HG03066 (cell line): ENCODE measurements around the gene RNF208.
"Not testable (repeated sequence)": the region's sequence is repeated elsewhere in the genome, so short reads cannot be mapped to it uniquely, and the experiment has no call there.

Source experiments
- ATAC-seq: cut with Tn5 transposase; IDR thresholded peaks from one replicate; pipeline ENCODE4 v1.9.1; 2021; ENCODE audit warnings: low read depth; ENCODE audit not compliant: unreplicated experiment

Gene RNF208, protein sequence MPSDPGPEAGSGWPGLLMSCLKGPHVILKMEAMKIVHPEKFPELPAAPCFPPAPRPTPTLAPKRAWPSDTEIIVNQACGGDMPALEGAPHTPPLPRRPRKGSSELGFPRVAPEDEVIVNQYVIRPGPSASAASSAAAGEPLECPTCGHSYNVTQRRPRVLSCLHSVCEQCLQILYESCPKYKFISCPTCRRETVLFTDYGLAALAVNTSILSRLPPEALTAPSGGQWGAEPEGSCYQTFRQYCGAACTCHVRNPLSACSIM

DNA sequence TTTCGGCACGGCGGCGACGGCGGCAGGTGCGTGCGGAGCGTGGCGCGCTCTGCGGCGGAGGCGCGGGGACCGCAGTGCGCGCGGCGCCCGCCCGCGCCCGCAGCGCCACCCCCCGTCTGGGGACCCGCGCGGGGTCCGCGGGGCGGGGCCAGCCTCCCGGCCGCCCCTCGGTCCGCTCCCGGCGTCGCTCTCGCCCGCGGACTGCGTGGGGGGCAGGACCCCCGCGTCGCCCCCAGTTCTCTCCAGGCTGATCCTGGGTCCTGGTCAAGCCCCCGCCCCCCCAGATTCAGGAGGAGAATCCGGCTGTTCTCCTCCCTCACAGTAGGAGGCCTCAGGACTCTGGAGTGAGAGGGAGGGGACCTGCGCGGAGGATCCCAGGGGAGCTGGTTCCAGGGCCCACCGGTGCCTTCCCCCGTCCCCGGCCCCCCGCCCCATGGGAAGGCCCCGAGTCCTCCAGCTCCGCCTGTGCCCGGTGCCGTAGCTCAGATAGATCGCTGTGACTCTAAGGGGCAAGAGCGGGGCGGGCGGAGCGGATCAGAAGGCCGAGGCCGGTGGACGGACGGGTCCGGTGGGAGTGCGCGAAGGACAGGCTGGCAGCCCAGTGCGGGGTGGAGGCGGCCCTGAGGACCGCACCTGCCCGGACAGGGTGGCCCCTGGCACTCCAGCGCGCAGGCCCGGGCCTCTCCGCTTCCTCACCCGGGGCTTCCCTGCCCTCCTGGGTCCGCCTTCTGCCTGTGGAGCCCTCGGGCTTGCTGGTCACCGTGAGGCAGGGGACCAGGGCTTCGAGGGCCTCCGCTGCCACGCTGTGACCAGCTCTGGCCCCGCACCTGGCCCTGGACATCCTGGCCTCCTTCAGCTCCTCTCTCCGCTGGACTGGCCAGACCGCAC, at the start of gene RNF208:
Gene RNF208 (minus strand): TSS at position 51 of the 888 bp plus-strand sequence. CDS start 1,028 bp downstream, outside the sequence.
- ATAC-seq = peak; percentile 3

DNA sequence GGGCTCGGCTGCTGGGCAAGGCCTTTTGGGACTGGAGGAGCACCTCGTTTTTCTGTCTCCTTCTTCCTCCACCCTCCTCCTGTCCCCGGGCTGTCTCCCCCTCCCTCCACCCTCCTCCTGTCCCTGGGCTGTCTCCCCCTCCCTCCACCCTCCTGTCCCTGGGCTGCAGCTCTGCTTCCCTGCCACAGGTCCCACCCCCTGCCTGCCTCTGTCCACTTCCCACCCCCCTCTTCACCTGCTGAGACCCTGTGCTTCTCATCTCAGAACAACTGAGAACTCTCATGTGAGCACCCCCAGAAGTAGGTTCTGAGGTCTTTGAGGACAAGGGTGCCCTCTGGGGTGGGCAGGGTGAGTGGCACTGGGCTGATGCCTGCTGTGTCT, 49.6 kb upstream of the RNF208 start:
- ATAC-seq = no peak

DNA sequence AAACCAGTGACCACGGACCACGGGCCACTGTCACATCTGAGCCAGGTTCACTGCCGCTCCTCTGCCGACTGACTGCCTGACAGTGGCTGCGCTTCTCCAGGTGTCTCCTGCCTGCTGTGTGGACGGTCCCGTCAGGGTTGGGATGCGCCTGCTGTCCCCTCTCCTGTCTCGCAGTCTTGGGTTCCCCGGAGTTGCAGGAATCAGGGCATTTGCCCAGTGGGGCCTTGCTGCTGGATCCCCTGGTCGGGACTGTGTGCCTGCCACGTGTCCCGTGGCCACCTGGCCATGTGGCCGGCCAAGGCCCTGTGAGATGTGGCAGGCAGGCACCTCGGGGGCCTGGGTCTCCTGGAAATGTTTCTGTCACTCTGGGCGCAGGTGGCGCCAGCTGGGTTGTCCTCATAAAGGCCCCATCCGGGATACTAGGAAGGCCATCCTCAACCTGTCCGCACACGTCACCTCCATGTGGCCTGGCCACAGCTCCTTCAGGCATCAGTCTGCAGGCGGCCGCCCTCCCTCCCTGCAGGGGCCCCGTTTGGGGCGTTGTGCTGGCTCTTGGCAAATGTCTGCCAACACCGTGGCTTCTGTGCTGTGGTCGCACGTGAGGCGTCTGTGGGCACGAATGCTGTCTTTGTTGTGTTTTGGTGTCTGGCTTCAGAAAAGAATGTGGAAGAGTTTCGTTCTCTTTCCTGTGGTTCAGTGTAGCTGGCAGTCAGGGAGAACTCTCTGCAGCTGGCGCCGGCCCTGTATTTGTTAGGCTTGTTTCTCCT, 49.1 kb upstream of the RNF208 start:
- no peak for ATAC-seq

DNA sequence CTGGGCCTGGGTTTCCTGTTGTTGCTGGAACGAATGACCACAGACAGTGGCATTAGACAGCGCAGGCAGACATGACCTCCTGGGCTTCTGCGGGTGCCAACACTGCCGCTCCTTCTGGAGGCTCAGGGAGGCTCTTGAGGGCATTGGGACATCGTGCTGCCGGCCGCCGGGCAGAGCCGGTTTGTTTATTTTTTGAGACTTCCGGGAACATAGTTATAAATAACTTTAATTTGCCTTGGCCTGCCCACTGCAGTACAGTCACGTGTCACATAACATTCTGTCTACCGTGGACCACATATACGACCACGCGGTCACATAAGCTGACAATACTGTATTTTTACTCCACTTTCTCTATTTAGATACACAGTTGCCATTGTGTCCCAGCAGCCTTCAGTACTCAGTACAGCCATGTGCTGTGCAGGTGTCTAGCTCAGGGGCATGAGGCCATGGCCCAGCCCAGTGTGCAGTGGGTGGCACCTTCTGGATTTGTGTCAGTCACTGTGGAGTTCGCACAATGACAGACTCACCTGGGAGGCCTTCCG, 47.3 kb upstream of the RNF208 start:
- ATAC-seq = no peak

DNA sequence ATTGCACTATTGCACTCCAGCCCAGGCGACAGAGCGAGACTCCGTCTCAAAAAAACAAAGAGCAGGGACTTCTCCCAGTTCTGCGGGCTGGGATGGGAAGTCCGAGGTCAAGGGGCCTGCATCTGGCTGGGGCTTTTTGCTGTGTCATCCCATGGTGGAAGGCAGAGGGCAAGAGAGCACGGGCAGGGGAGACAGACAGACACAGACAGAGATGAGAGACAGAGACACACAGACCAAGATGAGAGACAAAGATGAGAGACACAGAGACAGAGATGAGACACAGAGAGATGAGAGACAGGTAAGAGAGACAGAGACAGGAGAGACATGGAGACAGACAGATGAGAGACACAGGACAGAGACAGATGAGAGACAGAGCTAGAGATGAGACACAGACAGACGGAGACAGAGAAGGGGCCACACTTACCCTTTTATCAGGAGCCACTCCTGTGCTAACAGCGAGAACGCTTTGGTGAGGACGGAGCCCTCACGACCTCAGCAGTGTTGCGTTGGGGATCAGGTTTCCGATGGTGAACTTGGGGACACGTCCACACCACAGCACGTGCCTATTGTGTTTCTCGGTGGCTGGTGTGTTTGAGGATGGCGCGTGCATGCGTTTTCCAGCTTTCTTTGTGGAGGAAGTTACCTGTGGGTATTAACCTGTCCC, 46.6 kb upstream of the RNF208 start:
- no peak for ATAC-seq

DNA sequence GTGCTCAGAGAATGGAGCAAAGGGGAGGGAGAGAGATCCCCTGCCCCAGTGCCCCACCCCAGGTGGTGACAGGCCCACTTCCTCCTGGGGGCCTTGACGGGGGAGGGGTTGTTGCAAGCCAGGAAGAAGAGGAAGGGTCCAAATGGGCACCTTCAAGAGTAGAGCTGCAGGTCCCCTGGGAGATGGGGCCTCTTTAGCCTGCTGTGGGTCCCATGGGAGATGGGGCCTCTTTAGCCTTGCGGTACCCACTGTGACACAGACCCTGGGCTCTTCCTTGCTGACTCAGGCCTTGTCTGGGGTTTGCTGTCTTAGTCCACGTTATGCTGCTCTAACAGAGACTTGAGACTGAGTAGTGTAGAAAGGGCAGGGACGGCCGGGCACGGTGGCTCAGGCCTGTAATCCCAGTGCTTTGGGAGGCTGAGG, 45.9 kb upstream of the RNF208 start:
- no peak for ATAC-seq

DNA sequence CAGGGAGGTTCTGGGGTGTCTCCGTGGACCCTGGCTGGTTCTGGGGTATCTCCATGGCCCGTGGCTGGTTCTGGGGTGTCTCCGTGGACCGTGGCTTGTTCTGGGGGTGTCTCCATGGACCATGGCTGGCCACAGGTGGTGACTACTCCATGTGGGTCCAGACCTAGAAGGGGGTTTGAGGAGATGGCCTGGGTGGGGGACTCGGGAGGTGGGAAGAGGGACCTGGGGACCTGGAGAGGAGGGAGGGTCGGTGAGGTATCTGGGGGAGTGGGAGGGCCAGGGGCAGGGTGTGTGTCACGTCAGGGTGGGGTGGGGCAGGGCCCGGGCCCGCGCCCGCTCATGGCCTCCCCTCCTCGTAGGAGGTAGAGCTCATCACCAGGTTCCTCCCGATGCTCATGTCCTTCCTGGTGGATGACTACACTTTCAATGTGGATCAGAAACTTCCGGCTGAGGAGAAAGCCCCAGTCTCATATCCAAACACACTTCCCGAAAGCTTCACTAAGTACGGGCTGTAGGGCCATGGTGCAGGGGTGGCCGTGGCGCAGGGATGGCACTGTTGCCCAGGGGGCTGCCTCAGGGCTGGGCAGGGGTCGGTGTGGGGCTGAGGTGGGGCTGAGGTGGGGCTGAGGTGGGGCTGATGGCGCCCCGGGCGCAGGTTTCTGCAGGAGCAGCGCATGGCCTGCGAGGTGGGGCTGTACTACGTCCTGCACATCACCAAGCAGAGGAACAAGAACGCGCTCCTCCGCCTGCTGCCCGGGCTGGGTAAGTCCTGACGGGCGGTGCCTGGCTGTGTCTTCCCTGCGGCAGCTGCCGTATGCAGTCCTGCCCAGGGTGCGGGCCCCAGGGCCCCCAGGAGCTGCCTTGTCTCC, 44.8 kb upstream of the RNF208 start:
- ATAC-seq = no peak

DNA sequence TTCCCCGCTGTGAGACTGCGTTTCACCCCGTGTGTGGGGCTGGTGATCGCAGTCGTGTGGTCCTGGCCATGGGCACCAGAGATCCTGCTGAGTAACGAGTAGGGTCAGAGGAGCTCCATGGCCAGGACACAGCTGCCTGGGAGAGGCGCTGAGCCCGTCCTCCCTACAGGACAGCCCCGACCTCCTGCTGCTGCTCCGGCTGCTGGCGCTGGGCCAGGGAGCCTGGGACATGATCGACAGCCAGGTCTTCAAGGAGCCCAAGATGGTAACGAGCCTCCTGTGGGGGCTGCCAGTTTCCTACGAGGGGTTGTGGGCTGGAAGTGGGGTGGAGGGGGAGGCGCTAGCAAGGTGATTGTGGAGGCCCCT, 44.1 kb upstream of the RNF208 start:
- ATAC-seq = no peak

DNA sequence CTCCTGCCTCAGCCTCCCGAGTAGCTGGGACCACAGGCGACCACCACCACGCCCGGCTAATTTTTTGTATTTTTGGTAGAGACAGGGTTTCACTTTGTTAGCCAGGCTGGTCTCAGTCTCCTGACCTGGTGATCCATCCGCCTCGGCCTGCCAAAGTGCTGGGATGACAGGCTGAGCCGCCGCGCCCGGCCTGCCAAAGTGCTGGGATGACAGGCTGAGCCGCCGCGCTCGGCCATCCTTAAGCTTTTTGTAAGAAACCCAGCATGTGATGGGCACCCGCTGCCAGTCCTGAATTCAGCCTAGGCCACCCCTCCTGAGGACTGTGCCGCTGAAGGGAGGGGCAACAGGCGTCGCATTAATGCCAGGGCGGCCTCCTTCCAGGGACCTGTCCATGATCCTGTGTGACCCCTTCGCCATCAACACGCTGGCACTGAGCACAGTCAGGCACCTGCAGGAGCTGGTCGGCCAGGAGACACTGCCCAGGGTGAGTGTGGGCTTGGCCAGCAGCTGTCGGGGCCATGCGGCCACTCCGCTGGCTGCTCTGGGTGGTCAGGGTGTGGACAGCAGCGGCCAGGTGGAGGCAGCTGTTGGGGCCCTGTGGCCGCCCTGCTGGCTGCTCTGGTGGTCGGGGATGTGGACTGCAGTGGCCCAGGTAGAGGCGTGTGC, 43.6 kb upstream of the RNF208 start:
- no peak for ATAC-seq

DNA sequence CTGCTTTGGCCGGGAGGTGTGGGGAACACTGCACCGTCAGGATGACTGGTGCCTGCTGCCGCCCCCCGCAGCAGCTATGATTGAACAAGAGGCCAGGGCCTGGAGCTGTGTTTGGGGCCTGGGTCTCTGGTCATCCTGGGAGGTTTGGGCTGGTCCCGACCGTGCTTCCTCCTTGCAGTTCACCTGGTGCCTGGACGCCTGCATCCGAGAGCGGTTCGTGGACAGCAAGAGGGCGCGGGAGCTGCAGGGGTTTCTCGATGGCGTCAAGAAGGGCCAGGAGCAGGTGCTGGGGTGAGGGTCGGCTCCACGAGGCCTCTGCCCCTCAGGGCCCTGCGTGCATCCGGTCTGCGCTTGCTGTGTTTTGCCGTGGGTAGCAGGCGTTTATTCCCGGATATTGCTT, 42.0 kb upstream of the RNF208 start:
- ATAC-seq = no peak

DNA sequence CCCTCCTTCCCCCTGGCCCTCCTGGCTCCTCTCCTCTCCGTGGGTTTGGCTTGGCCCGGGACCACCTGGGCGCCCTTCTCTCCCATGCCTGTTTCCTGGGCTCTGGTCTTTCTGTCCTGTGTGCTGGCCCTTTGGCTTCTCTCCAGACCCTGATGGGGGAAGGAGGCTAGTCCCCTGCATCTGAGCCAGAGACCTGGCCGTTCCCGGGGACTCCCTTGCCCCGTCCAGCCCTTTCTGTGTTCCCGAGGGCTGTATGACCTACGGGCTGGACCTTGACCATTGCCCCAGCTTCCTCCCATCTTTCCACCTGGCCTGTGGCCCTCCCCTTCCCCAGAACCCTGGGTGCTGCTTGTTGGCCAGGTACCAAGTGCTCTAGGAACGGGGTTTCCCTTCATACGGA, 41.5 kb upstream of the RNF208 start:
- ATAC-seq = no peak

DNA sequence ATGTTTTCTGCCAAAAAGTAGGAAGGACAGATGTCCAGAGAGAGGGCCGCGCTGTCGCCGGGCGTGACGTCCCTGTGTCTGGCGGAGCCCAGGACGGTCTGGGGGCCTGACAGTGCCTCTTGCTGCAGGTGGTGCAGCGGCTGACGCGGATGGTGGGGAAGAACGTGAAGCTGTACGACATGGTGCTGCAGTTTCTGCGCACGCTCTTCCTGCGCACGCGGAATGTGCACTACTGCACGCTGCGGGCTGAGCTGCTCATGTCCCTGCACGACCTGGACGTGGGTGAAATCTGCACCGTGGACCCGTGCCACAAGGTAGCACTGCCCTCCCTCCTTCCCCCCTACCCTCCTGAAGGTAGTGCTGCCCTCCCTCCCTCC, 40.9 kb upstream of the RNF208 start:
- no peak for ATAC-seq

DNA sequence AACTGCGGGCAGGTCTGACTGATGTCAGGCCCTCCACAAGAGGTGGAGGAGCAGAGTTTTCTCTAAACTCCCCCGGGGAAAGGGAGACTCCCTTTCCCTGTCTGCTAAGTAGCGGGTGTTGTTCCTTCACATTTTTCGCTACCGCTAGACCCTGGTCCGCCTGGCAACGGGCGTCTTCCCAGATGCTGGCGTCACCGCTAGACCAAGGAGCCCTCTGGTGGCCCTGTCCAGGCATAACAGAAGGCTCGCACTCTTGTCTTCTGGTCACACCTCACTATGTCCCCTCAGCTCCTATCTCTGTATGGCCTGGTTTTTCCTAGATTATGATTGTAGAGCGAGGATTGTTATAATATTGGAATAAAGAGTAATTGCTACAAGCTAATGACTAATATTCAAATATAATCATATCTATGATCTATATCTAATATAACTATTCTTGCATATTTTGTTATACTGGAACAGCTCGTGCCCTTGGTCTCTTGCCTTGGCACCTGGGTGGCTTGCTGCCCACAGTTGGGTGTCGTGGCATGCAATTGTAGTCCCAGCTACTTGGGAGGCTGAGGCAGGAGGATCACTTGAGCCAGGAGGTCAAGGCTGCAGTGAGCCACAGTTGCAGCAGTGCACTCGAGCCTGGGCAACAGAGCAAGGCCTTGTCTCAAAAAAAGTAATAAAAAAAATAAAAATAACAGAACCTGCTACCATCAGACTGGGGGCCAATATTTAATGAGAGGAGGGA, 40.3 kb upstream of the RNF208 start:
- ATAC-seq = not testable (repeated sequence)

DNA sequence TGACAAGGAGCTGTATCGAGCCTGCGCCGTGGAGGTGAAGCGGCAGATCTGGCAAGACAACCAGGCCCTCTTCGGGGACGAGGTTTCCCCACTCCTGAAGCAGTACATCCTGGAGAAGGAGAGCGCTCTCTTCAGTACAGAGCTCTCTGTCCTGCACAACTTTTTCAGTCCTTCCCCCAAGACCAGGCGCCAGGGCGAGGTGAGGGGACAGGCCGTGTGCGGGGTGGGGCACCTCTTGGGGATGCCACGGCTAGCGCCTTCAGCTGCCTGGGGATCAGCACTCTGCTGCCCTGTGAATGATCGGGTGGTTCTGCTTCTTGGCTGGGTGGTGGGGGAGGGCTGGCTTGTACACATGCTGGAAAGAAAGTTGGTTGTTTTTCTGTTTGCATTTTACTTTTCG, 34.8 kb upstream of the RNF208 start:
- ATAC-seq = no peak

DNA sequence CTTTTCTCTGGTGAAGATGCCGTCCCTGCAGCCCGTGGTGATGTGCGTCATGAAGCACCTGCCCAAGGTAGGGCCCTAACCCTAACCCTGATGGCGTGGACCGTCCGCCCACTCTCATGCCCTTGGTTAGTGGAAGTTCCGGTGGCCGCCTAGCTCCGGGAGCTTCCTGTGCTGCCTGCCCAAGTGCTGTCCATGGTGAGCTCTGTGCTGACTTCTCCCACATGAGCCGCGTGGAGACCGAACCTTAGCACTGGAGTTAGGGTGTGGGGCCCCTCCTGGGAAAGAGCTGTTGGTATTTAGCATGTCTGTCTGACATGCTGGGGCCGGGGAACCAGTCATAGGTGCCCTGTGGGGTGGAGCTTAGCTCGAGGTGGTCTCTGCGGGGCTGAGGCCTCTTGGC, 34.3 kb upstream of the RNF208 start:
- no peak for ATAC-seq

DNA sequence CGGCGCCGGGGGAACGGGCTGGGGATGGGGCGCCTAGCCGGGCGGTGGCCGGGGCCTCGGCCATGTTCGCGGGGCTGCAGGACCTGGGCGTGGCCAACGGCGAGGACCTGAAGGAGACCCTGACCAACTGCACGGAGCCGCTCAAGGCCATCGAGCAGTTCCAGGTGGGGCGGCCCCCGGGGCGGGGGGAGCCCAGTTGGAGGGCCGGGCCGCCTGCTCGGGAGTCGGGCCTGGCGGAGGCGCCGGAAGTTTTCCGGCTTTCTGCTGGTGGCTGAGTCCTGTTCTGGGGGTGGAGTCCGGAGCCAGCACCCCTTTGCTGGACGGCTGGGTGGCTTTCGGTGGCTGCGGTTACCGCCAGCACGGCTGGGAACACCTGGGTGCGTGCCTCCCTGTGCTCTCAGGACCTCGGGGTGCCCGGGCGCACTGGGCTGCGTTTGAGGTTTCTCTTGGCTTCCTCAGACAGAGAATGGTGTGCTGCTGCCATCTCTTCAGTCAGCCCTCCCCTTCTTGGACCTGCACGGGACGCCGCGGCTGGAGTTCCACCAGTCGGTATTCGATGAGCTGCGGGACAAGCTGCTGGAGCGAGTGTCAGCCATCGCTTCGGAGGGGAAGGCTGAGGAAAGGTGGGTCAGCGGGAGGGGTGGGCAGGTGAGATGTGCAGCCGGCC, 33.5 kb upstream of the RNF208 start:
- no peak for ATAC-seq

DNA sequence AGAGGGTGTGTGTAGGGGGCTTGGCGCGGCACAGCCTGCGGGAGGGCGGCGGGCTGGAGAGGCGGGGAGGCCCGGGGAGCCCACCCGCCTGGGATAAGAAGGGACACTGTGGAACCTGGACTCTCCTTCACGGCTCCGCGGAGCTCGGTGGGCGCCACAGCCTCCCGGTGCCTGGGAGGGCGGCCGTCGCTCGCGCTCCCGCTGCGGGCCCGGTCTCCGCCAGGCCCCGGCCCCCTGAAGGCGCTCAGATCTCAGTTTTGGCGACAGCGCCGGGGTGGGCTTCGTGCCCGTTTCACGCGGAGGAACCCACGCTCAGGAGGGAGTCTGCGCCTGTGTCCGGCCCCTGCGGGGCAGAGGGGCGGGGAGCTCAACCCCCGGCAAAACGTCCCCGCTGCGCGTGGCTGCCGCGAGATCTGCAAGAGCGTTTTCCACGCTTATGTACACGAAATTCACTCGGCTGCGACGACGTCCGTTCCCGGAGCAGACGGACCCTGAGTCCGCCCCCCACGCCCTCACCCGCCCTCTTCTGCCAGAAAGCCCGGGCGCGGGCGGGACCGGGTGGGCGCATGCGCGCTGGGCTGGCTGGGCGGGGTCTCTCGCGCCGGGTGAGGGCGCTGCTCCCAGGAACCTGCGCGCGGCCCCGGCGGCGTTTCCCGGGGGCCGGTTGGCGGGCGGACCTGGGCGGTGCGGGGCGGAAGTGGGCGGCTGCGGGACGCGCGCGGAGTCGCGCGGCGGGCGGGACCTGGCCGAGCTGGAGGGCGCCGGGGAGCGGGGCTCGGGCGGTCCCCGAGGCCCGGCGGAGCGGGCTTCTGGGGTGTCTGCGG, 32.8 kb upstream of the RNF208 start, which contains the start of gene NELFB:
Gene NELFB (plus strand): TSS at position 704 of the 824 bp plus-strand sequence.
- peak; percentile 70 for ATAC-seq
